Limb (tissue), 2 donors: ENCODE results near the gene AATK.

Experiments used
- DNase-seq, 2 donors: peaks; one replicate each; pipeline ENCODE4 v3.0.0-alpha.2; 2016; ENCODE audit errors: extremely low spot score in 2 of 2

Gene AATK

DNA sequence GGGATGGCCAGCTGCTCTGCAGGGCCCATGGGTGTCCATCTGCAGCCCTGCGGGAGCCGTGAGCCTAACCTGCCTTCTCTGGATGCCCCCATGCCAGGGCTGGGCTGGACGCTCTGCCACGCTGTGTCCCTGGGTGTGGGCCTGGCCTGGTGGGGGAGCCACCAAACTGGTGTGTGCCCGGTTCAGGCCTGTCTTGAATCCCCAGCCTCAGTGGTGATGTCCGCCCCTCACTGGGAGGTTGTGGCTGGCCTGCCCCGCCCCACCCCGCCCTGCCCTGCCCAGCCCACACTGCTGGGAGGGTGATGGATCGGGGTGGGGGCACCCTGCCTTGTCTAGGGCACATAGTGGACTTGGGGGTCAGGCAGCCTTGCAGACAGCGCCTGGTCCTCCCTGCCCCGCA is 50.8 kb downstream of the AATK start:
- no peak for DNase-seq

DNA sequence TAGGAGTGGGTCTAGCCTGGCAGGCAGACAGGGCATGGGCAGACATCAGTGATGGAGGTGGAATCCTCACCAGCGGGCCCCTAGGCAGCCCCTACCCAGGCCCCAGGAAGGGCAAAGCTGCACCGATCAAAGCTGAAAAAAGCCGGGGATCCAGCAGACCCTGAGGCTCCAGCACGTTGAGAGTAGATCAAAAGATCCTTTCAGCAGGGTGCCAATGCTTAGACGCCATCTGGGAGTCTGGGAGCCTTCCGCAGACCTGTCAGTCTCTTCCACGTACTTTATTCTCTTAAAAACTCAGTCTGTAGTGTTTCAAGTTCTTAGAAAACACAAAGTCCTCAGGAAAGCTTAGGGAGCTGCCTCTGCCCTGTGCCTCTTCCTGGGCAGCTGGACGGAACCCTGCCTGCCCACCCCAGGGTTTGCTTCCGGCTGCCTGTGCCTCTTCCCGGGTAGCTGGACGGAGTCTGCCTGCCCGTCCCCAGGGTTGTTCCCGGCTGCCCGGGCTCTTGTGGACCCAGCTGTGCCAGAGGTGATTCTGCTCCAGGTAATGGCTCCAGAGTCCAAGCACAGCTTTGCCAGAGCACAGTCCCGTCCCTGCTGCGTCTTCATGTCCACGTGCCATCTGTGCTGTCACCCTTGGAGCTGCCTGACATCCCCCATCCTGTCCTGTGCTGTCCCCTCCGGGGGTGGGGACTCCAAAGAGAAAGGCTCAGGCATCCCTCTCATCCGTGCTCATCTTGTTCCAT is 51.5 kb downstream of the AATK start:
- DNase-seq, result no peak

GRCh38 chr17:81113158-81113724 is 52.8 kb downstream of the AATK start:
- no peak for DNase-seq

GRCh38 chr17:81112450-81112849 is 53.6 kb downstream of the AATK start:
- DNase-seq, result no peak

DNA sequence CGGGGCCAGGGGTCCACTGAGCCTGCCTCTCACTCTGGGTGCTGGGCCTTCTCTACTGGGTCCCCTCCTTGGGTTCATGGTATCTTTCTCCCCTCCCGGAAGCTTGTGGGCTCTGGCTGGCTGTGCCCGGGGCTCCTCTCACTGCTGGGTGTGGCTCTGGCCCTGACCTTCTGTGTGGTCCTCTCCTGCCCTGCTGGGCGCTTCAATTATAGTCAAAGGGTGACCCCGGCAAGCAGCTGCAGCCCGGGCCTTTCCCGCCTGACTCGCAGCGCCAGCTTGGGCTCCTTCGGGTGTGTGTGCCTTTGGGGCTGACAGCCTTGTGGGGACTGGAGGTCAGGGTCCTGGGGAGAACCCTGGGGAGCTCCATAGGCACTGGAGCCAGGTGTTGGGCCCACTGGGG is 55.0 kb downstream of the AATK start:
- DNase-seq, result no peak

DNA sequence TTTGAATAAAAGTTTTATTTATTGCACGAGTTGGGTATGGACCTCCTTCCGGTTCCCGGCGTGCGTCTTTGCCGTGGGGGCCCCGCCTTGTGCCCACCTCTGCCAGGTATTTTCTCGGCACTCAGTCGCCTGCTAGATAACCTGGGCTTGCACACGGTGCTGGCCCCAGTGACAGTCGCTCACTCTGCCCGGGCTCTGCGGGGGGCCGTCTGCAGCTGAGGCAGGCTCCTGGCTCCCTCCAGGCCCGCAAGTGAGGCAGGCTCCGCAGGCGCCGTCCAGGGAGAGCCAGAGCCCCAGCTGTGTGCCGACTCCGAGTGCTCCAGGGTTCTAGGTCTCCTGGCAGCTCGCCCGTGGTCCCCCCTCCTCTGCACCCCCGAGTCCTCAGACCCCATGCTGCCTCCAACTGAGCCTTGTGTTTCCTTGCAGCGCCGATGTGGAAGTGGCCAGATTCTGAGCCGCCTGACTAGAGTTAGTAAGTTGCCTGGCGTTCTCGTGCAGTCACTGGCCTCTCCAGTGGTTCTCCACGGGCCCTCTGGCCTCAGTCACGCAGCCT is 55.5 kb downstream of the AATK start:
- DNase-seq, result no peak

GRCh38 chr17:81109957-81110356 is 56.1 kb downstream of the AATK start:
- DNase-seq, result no peak

- no peak for DNase-seq
These were observed 57.8 kb downstream of the AATK start for GRCh38 chr17:81108220-81108619.

- DNase-seq, result no peak
These were observed 59.3 kb downstream of the AATK start for GRCh38 chr17:81106716-81107115.

GRCh38 chr17:81103379-81103778 is 62.6 kb downstream of the AATK start:
- DNase-seq, result no peak

GRCh38 chr17:81102869-81103268 is 63.2 kb downstream of the AATK start:
- DNase-seq, result no peak

- DNase-seq, result no peak
These were observed 63.7 kb downstream of the AATK start for GRCh38 chr17:81102352-81102751.

- DNase-seq, result peak; percentile 70 to 90
These were observed 64.3 kb downstream of the AATK start for GRCh38 chr17:81101614-81102306.

DNA sequence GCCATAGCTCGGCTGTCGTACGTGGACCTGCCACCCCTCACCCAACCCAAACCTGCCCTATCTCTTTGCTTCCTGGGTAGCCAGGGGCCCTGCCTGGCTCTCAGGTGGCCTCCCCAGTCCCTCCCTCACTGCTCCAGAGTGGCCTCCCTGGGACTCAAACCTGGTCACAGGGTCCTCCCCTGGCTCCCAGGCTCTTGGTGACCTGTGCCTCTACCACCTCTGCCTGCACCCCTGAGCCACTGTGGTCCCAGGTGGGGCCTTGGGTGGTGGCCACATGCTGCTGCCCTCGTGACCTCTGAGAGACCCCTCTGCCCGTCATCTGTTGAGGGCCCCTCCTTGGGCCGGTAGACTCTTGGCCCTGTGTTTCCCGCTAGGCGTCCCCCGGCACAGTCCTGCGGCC is 65.4 kb downstream of the AATK start:
- DNase-seq, result no peak

- DNase-seq, result no peak
These were observed 66.1 kb downstream of the AATK start for GRCh38 chr17:81099888-81100287.

GRCh38 chr17:81097943-81098308 is 68.1 kb downstream of the AATK start:
- no peak for DNase-seq

GRCh38 chr17:81097134-81097942 is 68.7 kb downstream of the AATK start:
- DNase-seq, result peak; percentile 81 to 90

DNA sequence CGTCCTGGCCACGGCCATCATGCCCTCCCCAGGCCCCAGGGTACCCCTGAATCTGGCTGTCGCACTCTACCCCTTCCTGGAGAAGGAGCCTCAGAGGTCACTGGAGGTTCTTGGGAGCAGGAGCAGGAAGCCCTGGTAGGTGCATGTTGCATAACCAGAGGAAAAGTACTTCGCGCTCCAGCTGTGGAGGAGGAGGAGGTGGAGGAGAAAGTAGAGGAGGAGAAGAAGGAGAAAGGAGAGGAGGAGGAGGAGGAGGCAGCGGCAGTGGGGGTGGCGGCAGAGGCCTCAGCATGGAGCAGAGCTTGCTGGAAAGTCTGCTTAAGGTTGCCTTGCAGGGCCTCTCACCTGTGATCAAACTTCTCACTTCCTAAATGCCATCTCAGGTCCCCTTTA is 69.3 kb downstream of the AATK start:
- no peak for DNase-seq

GRCh38 chr17:81095383-81095762 is 70.6 kb downstream of the AATK start:
- DNase-seq, result peak in 1 of 2 donors; percentile 64

- DNase-seq, result peak; percentile 68 to 86
These were observed 71.3 kb downstream of the AATK start for GRCh38 chr17:81094509-81095382.
